ENCODE data around the gene CCDC186. TPM values are rescaled to one million over a fixed set of nuclear protein-coding genes. Genes with fewer than 3 reads are reported as not detected.

CCDC186 gene
- polyA plus RNA-seq, 1 of the 3 experiments (the other 2 are of a cell fraction): 1.3 TPM

DNA sequence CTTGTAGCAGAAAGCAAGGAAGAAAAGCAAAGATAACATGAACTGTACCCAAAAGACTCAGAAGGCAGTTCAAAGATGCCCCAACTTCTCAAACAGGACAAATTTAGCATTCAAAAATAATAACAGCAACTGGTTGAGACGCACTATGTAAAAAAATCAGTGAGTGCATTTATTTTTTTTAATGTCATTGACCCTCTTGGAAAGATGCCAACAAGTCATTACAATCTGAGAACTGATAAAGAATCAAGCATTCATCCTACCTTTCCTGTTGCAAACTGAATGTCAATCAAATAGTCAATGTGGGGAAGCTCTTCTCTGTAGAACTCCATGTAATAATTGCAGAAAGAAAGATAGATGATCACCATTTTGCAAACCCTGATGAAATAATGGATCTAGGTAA is 1.7 kb upstream of the CCDC186 start:
- no peak for TF ChIP-seq NRF1 (IDR thresholded peaks at IDR 0.05; ENCODE audit: low read depth, low read length)
- TF ChIP-seq RCOR1 (IDR thresholded peaks at IDR 0.05; ENCODE audit: low read length): no peak
- no peak for TF ChIP-seq RAD21 (IDR thresholded peaks at IDR 0.05; ENCODE audit: low read length)
- no peak for TF ChIP-seq EP300 (IDR thresholded peaks at IDR 0.05; ENCODE audit: borderline replicate concordance in 1 of 2, low read depth in 1 of 2, low read length in 1 of 2)
- TF ChIP-seq FOXJ3 (CRISPR knock-in tag; IDR thresholded peaks at IDR 0.05): no peak
- TF ChIP-seq, protein P1, sequence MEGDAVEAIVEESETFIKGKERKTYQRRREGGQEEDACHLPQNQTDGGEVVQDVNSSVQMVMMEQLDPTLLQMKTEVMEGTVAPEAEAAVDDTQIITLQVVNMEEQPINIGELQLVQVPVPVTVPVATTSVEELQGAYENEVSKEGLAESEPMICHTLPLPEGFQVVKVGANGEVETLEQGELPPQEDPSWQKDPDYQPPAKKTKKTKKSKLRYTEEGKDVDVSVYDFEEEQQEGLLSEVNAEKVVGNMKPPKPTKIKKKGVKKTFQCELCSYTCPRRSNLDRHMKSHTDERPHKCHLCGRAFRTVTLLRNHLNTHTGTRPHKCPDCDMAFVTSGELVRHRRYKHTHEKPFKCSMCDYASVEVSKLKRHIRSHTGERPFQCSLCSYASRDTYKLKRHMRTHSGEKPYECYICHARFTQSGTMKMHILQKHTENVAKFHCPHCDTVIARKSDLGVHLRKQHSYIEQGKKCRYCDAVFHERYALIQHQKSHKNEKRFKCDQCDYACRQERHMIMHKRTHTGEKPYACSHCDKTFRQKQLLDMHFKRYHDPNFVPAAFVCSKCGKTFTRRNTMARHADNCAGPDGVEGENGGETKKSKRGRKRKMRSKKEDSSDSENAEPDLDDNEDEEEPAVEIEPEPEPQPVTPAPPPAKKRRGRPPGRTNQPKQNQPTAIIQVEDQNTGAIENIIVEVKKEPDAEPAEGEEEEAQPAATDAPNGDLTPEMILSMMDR (IDR thresholded peaks at IDR 0.05): no peak
- TF ChIP-seq, protein P2, sequence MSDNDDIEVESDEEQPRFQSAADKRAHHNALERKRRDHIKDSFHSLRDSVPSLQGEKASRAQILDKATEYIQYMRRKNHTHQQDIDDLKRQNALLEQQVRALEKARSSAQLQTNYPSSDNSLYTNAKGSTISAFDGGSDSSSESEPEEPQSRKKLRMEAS (IDR thresholded peaks at IDR 0.05; ENCODE audit: low read depth): no peak
- no peak for TF ChIP-seq CHD2 (IDR thresholded peaks at IDR 0.05; ENCODE audit: low read length, partially characterized antibody)
- TF ChIP-seq, protein P3, sequence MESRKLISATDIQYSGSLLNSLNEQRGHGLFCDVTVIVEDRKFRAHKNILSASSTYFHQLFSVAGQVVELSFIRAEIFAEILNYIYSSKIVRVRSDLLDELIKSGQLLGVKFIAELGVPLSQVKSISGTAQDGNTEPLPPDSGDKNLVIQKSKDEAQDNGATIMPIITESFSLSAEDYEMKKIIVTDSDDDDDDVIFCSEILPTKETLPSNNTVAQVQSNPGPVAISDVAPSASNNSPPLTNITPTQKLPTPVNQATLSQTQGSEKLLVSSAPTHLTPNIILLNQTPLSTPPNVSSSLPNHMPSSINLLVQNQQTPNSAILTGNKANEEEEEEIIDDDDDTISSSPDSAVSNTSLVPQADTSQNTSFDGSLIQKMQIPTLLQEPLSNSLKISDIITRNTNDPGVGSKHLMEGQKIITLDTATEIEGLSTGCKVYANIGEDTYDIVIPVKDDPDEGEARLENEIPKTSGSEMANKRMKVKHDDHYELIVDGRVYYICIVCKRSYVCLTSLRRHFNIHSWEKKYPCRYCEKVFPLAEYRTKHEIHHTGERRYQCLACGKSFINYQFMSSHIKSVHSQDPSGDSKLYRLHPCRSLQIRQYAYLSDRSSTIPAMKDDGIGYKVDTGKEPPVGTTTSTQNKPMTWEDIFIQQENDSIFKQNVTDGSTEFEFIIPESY (IDR thresholded peaks at IDR 0.05; ENCODE audit: borderline replicate concordance, low read depth): no peak
- TF ChIP-seq, protein P4, sequence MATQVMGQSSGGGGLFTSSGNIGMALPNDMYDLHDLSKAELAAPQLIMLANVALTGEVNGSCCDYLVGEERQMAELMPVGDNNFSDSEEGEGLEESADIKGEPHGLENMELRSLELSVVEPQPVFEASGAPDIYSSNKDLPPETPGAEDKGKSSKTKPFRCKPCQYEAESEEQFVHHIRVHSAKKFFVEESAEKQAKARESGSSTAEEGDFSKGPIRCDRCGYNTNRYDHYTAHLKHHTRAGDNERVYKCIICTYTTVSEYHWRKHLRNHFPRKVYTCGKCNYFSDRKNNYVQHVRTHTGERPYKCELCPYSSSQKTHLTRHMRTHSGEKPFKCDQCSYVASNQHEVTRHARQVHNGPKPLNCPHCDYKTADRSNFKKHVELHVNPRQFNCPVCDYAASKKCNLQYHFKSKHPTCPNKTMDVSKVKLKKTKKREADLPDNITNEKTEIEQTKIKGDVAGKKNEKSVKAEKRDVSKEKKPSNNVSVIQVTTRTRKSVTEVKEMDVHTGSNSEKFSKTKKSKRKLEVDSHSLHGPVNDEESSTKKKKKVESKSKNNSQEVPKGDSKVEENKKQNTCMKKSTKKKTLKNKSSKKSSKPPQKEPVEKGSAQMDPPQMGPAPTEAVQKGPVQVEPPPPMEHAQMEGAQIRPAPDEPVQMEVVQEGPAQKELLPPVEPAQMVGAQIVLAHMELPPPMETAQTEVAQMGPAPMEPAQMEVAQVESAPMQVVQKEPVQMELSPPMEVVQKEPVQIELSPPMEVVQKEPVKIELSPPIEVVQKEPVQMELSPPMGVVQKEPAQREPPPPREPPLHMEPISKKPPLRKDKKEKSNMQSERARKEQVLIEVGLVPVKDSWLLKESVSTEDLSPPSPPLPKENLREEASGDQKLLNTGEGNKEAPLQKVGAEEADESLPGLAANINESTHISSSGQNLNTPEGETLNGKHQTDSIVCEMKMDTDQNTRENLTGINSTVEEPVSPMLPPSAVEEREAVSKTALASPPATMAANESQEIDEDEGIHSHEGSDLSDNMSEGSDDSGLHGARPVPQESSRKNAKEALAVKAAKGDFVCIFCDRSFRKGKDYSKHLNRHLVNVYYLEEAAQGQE (IDR thresholded peaks at IDR 0.05; ENCODE audit: low read depth, low read length): no peak
- TF ChIP-seq TCF12 (IDR thresholded peaks at IDR 0.05): no peak
- TF ChIP-seq ELF1 (IDR thresholded peaks at IDR 0.05): no peak
- no peak for TF ChIP-seq FOSL2 (IDR thresholded peaks at IDR 0.05; ENCODE audit: borderline replicate concordance, low read depth)
- no peak for TF ChIP-seq POLR2AphosphoS5 (IDR thresholded peaks at IDR 0.05; ENCODE audit: low read depth, low read length)
- no peak for TF ChIP-seq EZH2phosphoT487 (IDR thresholded peaks at IDR 0.05; ENCODE audit: borderline replicate concordance, low read depth)
- TF ChIP-seq SMC3 (IDR thresholded peaks at IDR 0.05; ENCODE audit: low read depth, low read length): no peak
- no peak for TF ChIP-seq TAF1 (IDR thresholded peaks at IDR 0.05; ENCODE audit: borderline replicate concordance, low read depth, low read length)
- H3F3A ChIP-seq (replicated peaks; ENCODE audit: insufficient read depth): peaks cover 3% of the 10 kb centered on the region
- no peaks in the 10 kb centered on the region for H3K36me3 ChIP-seq (replicated peaks in 1 of 2; ENCODE audit: control insufficient read depth in 1 of 2, insufficient read depth in 2 of 2, low read length in 1 of 2)
- peaks cover 31% of the 10 kb centered on the region; the same call in 1 of the 2 replicates for H3K79me2 ChIP-seq (ENCODE audit: insufficient read depth)
- no peak for DNase-seq
- H3K9ac ChIP-seq: no peak overlapping the region
- H3K9me2 ChIP-seq: no peaks in the 10 kb centered on the region
- H3K27ac ChIP-seq (ENCODE audit: low read depth in 2 of 2, low read length in 1 of 2): no peak overlapping the region
- H2AFZ ChIP-seq (ENCODE audit: low read depth): no peak overlapping the region
- no peaks in the 10 kb centered on the region for H4K20me1 ChIP-seq (ENCODE audit: insufficient read depth)
- ChIA-PET CTCF (interaction anchor here (0.6 kb wide), 1 partner anchor 86 kb away, joined by 3 read pairs; no protein-coding TSS in a partner anchor), POLR2A (interaction anchor here (0.6 kb wide), 1 partner anchor 671 kb away, joined by 3 read pairs; no protein-coding TSS in a partner anchor)
- H3K4me1 ChIP-seq (ENCODE audit: control insufficient read depth in 1 of 2, insufficient read depth in 2 of 2, low read depth in 1 of 2, low read length in 1 of 2): peaks cover 0 to 4% of the 10 kb centered on the region in 2 experiments; a peak in 2 of 4 replicates
- H3K4me3 ChIP-seq (ENCODE audit: low read depth in 2 of 2, low read length in 1 of 2): no peak overlapping the region
- H3K9me3 ChIP-seq: no peaks in the 10 kb centered on the region
- no peaks in the 10 kb centered on the region for H3K27me3 ChIP-seq (ENCODE audit: insufficient read depth)
- WGBS (ENCODE audit: low lambda C conversion rate): 95% methylated on average over 1 of the region's 1 CpG
- no peak overlapping the region for H3K4me2 ChIP-seq
